Uterus (tissue), 2 donors: ENCODE results near the gene MYPOP.
A peak's percentile ranks its signal among the peaks of the same experiment; 100 is the strongest.

Source experiments
- POLR2A ChIP-seq, 2 donors: fragments of 450-650 bp; IDR thresholded peaks; one replicate each; pipeline ENCODE4 v1.6.1; 2016; ENCODE audit warnings: antibody characterized with exemption in 2 of 2, mild to moderate bottlenecking in 1 of 2, moderate library complexity in 1 of 2
- TF ChIP-seq, protein P1 (sequence below), 4 experiments: fragments of 200-600 bp in 2 of 4; fragments of 450-650 bp in 2 of 4; sonication (generic) in 2 of 4; IDR thresholded peaks; one replicate each; pipeline ENCODE4 v1.5.1; 2016 to 2019; ENCODE audit warnings: antibody characterized with exemption in 4 of 4, mild to moderate bottlenecking in 2 of 4, moderate library complexity in 1 of 4

- TF ChIP-seq POLR2A (IDR thresholded peaks at IDR 0.05) = peak; percentile 73 to 76
- TF ChIP-seq, protein P1, sequence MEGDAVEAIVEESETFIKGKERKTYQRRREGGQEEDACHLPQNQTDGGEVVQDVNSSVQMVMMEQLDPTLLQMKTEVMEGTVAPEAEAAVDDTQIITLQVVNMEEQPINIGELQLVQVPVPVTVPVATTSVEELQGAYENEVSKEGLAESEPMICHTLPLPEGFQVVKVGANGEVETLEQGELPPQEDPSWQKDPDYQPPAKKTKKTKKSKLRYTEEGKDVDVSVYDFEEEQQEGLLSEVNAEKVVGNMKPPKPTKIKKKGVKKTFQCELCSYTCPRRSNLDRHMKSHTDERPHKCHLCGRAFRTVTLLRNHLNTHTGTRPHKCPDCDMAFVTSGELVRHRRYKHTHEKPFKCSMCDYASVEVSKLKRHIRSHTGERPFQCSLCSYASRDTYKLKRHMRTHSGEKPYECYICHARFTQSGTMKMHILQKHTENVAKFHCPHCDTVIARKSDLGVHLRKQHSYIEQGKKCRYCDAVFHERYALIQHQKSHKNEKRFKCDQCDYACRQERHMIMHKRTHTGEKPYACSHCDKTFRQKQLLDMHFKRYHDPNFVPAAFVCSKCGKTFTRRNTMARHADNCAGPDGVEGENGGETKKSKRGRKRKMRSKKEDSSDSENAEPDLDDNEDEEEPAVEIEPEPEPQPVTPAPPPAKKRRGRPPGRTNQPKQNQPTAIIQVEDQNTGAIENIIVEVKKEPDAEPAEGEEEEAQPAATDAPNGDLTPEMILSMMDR (IDR thresholded peaks at IDR 0.05) = peak in 2 of 4 experiments; percentile 12 to 53
Measured at GRCh38 chr19:45862564-45863334, 39.7 kb downstream of the MYPOP start, which contains the start of gene SYMPK.
